Testis (tissue), 2 donors: ENCODE measurements around the gene CABCOCO1.

ENCODE experiments used
- POLR2A ChIP-seq: fragments of 450-650 bp; IDR thresholded peaks from one replicate; pipeline ENCODE4 v1.6.1; 2017; ENCODE audit warnings: antibody characterized with exemption, mild to moderate bottlenecking, moderate library complexity
- TF ChIP-seq, protein P1 (sequence below), 3 experiments: fragments of 450-650 bp in 2 of 3; fragments of 200-600 bp in 1 of 3; sonication (generic) in 1 of 3; IDR thresholded peaks; one replicate each; pipeline ENCODE4 v1.5.1; 2016 to 2019; ENCODE audit warnings: antibody characterized with exemption in 3 of 3, mild to moderate bottlenecking in 2 of 3, moderate library complexity in 1 of 3

DNA sequence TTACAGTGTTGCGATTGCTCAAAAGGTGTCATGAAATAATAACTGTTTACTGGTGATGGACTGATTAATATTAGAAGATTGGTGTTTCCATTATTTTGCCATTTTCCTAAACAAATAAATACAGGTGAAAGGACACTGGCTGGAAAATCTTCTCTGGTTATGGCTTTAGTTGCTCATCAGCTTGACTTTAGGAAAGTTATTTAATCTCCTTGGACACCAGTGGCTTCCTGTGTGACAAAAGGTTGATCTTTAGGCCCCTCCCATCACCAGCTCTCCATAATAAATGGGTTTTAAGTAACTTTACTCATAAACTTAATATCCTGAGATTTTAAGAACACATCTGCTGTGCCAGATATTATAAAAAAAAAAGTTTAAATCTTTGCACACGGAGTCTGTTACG lies 737 bp downstream of the CABCOCO1 start:
- TF ChIP-seq, protein P1, sequence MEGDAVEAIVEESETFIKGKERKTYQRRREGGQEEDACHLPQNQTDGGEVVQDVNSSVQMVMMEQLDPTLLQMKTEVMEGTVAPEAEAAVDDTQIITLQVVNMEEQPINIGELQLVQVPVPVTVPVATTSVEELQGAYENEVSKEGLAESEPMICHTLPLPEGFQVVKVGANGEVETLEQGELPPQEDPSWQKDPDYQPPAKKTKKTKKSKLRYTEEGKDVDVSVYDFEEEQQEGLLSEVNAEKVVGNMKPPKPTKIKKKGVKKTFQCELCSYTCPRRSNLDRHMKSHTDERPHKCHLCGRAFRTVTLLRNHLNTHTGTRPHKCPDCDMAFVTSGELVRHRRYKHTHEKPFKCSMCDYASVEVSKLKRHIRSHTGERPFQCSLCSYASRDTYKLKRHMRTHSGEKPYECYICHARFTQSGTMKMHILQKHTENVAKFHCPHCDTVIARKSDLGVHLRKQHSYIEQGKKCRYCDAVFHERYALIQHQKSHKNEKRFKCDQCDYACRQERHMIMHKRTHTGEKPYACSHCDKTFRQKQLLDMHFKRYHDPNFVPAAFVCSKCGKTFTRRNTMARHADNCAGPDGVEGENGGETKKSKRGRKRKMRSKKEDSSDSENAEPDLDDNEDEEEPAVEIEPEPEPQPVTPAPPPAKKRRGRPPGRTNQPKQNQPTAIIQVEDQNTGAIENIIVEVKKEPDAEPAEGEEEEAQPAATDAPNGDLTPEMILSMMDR (IDR thresholded peaks at IDR 0.05): no peak
- TF ChIP-seq POLR2A: no peak
